Inflammatory macrophage treated with lipopolysaccharide for 1 hour (primary cell): ENCODE data around the gene SYT9.

Experiments
- DNase-seq, 2 donors: peaks; one replicate each; pipeline ENCODE4 v3.0.0-alpha.2; 2020 to 2022

SYT9 gene, protein sequence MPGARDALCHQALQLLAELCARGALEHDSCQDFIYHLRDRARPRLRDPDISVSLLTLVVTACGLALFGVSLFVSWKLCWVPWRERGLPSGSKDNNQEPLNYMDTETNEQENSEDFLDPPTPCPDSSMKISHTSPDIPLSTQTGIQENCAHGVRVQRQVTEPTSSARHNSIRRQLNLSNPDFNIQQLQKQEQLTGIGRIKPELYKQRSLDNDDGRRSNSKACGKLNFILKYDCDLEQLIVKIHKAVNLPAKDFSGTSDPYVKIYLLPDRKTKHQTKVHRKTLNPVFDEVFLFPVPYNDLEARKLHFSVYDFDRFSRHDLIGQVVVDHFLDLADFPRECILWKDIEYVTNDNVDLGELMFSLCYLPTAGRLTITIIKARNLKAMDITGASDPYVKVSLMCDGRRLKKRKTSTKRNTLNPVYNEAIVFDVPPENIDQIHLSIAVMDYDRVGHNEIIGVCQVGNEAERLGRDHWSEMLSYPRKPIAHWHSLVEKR

GRCh38 chr11:7251836-7252682 lies at the start of gene SYT9:
Gene SYT9, plus strand, starts transcription at chr11:7251904. Its CDS starts 283 bp downstream, at chr11:7252187.
- no peak for DNase-seq

DNA sequence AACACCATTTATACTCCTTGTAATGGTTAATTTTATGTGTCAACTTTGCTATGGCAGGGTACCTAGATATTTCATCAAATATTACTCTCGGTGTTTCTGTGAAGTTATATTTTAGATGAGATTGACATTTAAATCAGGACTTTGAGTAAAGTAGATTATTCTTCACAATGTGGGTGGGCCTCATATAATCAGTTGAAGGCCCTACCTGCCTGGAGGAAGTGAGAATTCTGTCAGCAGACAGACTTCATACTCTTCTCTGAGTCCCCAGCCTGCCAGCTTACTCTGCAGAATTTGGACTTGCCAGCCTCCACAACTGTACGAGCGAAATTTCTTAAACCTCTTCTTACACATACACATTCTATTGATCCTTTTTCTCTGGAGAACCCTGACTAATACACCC lies 49.3 kb upstream of the SYT9 start:
- DNase-seq = no peak

- no peak for DNase-seq
Observed at GRCh38 chr11:7204778-7205177, 46.9 kb upstream of the SYT9 start.

DNA sequence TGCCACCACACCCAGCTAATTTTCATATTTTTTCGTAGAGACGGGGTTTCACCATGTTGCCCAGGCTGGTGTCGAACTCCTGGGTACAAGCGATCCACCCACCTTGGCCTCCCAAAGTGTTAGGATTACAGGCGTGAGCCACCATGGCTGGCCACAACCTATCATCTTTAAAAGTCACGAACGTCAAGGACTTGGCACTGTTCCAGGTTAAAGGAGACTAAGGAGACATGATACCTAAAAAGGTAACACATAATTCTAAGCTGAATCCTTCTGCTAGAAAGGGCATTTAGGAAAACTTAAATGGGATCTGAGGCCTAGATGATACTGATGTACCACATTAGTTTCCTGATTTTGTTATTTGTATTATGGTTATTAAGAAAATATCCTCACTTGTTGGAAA lies 43.3 kb upstream of the SYT9 start:
- no peak for DNase-seq

GRCh38 chr11:7219491-7219890 lies 32.2 kb upstream of the SYT9 start:
- no peak for DNase-seq

DNA sequence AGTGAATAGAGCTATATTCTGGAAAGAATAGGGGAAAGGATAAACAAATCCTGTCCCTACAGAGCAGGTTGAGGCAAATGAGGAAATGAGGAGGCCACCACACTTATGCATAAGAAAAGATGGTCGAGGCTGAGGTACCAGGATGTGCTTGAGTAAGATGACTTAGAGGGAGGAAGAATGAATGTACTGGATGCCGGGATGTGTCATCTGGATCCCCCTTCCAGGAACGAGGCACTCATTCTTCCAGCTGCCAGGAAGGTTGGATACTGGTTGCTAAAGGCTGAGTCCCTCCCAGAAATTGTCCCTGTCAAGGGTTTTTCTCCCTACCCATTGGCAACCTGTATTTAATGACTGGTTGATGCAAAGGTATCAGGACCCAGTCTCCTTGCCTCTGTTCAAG lies 31.1 kb upstream of the SYT9 start:
- DNase-seq = no peak

DNA sequence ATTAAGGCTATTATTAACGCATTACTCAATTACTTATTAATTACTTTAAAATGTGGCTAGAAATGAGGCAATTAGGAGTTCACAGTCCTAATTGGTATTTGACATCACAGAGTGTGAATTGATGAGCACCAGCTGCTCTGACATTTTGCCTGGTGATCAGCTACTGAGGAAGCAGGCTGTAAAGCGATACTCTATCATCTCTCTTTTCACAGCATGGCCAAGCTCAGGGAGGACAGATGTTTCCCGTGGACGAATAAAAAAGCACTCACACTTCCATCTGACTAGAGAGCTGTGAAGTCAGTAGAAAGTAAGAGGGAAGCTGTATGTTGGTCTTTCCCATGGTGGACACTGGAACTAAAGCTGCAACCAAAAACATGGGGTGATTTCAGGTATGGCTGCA lies 29.1 kb upstream of the SYT9 start:
- DNase-seq = no peak

DNA sequence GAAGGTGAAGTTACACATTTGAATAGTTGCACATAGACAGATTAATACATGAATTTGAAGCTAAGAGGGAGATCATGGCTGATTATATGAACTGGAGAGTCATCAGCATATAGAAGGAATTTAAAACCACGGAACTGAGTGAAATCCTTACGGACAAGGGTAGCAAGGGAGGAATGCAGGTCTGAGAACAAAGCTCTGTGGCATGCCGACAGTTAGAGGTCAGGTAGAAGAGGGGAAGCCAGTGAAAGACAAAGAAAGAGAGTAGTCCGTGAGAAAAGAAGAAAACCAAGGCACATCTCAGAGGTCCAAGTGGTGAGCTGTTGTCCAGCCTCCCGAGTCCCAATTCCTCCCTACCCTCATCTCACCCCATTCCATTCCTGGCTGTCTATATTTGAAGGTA lies 11.8 kb upstream of the SYT9 start:
- no peak for DNase-seq

DNA sequence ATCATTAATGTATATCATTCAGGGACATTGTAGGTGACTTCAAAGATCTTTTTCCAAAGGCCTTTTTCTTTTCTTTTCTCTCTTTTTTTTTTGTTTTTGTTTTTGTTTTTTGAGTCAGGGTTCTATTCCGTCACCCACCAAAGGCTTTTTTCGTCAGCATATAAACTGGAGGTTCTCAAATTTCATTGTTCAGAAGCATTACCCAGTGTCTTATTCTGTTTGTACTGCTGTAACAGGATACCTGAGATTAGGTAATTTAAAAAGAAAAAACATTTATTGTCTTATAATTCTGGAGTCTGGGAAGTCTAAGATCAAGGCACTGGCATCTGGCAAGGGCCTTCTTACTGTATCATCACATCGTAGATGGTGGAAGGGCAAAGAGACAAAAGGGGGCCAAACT lies 6.4 kb upstream of the SYT9 start:
- no peak for DNase-seq

- no peak for DNase-seq
Observed at GRCh38 chr11:7246179-7246578, 5.5 kb upstream of the SYT9 start.

DNA sequence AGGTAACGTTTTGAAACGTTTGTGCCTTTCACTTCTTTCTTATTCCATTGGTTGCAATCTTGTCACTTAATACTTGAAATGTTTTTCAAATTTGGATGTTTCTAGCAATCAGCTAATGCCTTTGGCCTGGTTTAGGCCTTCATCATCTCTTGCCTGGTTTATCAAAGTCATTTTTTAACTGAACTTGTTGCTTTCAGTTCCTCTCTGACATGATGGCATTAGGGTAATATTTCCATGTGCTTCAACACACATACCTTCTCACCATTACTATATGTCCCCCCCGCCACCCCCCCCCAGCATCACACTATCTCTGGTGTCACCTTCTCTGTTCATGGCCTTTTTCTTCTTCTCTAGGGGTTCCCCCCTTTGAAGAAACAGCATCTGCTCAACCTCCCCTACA lies 1.5 kb upstream of the SYT9 start:
- no peak for DNase-seq

- no peak for DNase-seq
Observed at GRCh38 chr11:7251487-7251835, 243 bp upstream of the SYT9 start.

DNA sequence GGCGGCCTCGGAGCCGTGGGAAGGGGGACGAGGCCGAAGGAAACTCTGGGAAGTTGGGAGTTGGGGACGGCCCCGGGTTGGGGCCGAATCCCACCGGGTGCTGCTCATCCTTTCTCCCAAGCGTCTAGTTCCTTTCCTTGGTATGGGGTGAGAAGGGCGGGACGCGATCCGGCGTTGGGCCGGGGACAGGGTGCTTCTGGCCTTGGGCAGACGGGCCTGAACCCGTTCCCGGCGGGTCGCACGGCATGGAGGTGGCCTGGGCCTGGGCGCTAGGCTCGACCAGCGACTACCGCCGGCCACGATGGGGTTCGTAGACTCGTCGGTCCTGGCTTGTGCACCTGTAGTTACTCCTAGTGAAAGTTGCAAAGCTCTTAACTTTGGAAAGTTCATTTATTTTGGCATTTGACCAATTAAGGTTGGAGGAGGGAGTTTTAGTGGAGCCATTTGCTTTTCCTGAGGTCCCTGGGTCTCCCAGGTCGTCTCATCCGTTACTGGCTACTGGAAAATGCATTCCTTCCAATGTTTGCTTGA lies 1.0 kb downstream of the SYT9 start:
- no peak for DNase-seq

DNA sequence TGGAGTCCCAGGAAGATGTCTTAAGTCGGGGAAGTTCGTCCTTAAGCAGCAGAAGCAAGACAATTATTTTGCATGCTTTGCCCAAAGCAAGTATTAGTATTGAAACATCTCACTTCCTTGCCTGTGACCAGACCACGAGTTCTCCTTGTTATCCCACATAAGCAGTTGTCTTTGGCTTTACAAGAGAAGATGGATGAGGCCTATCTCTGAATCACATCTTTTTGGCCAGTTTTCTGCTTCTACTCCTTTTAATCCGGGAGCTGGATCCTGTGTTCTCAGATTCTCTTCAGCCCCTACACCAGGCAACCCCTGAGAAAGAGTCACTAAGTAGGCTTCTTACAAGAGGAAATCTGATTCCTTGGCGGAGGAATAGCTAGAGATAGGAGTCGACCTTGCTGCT lies 2.1 kb downstream of the SYT9 start:
- DNase-seq = no peak

GRCh38 chr11:7254731-7255291 lies 3.1 kb downstream of the SYT9 start:
- no peak for DNase-seq

- no peak for DNase-seq
Observed at GRCh38 chr11:7256943-7257342, 5.2 kb downstream of the SYT9 start.

- no peak for DNase-seq
Observed at GRCh38 chr11:7257724-7258123, 6.0 kb downstream of the SYT9 start.

GRCh38 chr11:7261578-7261977 lies 9.9 kb downstream of the SYT9 start:
- no peak for DNase-seq

DNA sequence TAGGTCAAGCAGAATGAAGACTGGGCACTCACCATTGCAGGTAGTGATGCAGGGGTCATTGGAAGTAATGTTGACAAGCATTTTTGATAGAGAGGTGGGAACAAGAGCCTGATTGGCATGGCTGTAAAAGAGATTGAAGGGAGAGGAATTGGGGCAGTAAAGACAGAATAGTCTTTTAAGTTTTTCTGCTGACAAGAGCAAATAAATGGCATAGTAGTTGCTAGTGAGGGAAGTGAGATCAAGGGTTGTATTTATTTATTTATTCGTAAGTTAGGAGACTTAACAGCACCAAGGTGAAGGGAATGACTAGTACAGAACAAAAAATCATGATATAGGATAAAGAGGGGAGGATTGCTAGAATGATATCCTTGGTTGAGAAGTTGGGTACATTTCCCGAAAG lies 11.0 kb downstream of the SYT9 start:
- DNase-seq = no peak

DNA sequence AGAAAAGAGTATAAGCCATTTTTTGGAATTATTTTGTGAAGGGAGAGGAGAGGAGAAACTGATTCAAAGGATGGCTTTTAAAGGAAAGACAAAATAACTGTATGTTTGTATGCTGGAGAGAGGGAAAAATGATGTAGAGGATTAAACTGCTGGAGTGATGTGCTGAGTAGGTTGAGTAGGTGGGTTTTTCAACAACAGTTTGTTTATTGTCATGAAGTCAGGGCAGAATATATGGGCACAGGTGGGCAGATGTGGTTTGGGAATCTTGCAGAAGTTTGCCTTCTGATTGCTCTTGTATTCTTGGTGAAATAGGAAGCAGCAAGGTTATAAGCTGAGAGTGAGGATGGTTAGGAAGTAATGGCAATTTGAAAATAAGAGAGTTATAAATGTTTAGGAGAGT lies 12.1 kb downstream of the SYT9 start:
- no peak for DNase-seq

- no peak for DNase-seq
Observed at GRCh38 chr11:7268758-7269157, 17.1 kb downstream of the SYT9 start.

GRCh38 chr11:7270233-7270865 lies 18.6 kb downstream of the SYT9 start:
- no peak for DNase-seq

- no peak for DNase-seq
Observed at GRCh38 chr11:7272373-7272772, 20.7 kb downstream of the SYT9 start.
